Kidney (tissue), 14 donors: ENCODE measurements around the gene KARS1. TPM values are rescaled to one million over a fixed set of nuclear protein-coding genes. Genes with fewer than 3 reads are reported as not detected.

ENCODE experiments used
- DNase-seq, 5 donors: peaks; one replicate each; pipeline ENCODE4 v3.0.0-alpha.2; 2013 to 2020
- FAIRE-seq: peaks from 2 replicates; lab custom pipeline; 2012; peaks lifted over from hg19 to GRCh38; lab: Jason Lieb, UNC
- H3K27ac ChIP-seq, 2 donors: one replicate each; pipeline ENCODE4 v1.7.0; 2013; ENCODE audit warnings: low read depth in 2 of 2, low read length in 2 of 2, inconsistent platforms in 1 of 2
- H3K27me3 ChIP-seq: one replicate; pipeline ENCODE4 v1.7.1; 2013; ENCODE audit warnings: low read length, inconsistent platforms; ENCODE audit not compliant: control insufficient read depth, insufficient read depth
- H3K36me3 ChIP-seq, 3 donors: one replicate each; pipeline versions ENCODE4 v1.7.0 to v1.7.1; 2013; ENCODE audit warnings: low read length in 3 of 3, control low read depth in 1 of 3, inconsistent platforms in 1 of 3; ENCODE audit not compliant: insufficient read depth in 3 of 3, control insufficient read depth in 2 of 3
- H3K4me1 ChIP-seq, 3 donors: one replicate each; pipeline versions ENCODE4 v1.7.0 to v1.7.1; 2013; ENCODE audit warnings: low read length in 3 of 3, inconsistent platforms in 1 of 3, low read depth in 1 of 3; ENCODE audit not compliant: control insufficient read depth in 2 of 3, insufficient read depth in 2 of 3
- H3K4me3 ChIP-seq, 3 donors: one replicate each; pipeline versions ENCODE4 v1.7.0 to v1.8.1; 2013; ENCODE audit warnings: low read length in 3 of 3, control low read depth in 1 of 3, inconsistent platforms in 1 of 3
- H3K9ac ChIP-seq, 3 donors: one replicate each; pipeline versions ENCODE4 v1.7.0 to v1.7.1; 2013; ENCODE audit warnings: low read length in 3 of 3, control low read depth in 1 of 3, inconsistent platforms in 1 of 3
- H3K9me3 ChIP-seq, 3 donors: one replicate each; pipeline versions ENCODE4 v1.7.0 to v1.7.1; 2013; ENCODE audit warnings: low read length in 3 of 3, control low read depth in 1 of 3, inconsistent platforms in 1 of 3; ENCODE audit not compliant: control insufficient read depth in 2 of 3, insufficient read depth in 1 of 3
- CTCF ChIP-seq: IDR thresholded peaks from 3 replicates; pipeline ENCODE4 v1.5.1; 2012; ENCODE audit warnings: mild to moderate bottlenecking, moderate library complexity, borderline replicate concordance; ENCODE audit not compliant: insufficient read depth; ENCODE audit errors: extremely low read depth
- intact Hi-C: fragments of 100-400 bp; cut with DNase I; formaldehyde crosslinking; loops from one replicate; pipeline ENCODE4 v1.11.1; 2022
- polyA plus RNA-seq: library from polyadenylated mRNA; stranded (reverse); fragments of 350-450 nt; fragmentation: Illumina TruSeq; extraction: RNeasy Lipid Tissue Mini Kit (QIAGEN cat#74804); gene quantifications from one replicate; pipeline ENCODE4 v1.2.3, GENCODE V29; 2014; ENCODE audit warnings: low read depth, low replicate concordance; ENCODE audit not compliant: insufficient read depth
- total RNA-seq: library from RNA; stranded (reverse); fragmentation: NEBNext Ultra II Directional; extraction: Animal tissue kit (Norgen Biotek cat#: 25700); gene quantifications from one replicate; pipeline ENCODE4 v1.2.1, GENCODE V29; 2021
- donor health status: control.
- donor health status: control.
- donor health status: control.
- donor health status: control.
- donor health status: control.
- donor health status: DM: yes; HTN: yes; CAD: no.
- donor health status: Normal renal cell carcinoma (clear cell type).

KARS1 gene
- total and polyA plus RNA-seq, 2 donors from 2014 or later, result 97.4 to 104 TPM

- no peak for FAIRE-seq
- H3K4me3 ChIP-seq, result no peak overlapping the region
- intact Hi-C loops, result no loop called here
- TF ChIP-seq CTCF, result no peak
- no peak for DNase-seq
- H3K4me1 ChIP-seq, result no peaks in the 10 kb centered on the region
- no peak overlapping the region for H3K27ac ChIP-seq
- no peaks in the 10 kb centered on the region for H3K9me3 ChIP-seq
- H3K9ac ChIP-seq, result no peak overlapping the region
- peaks cover 0 to 7% (median 2%) of the 10 kb centered on the region in 3 donors for H3K36me3 ChIP-seq
- no peaks in the 10 kb centered on the region for H3K27me3 ChIP-seq
These were observed 63.4 kb downstream of the KARS1 start for GRCh38 chr16:75584108-75584507.

GRCh38 chr16:75579281-75579834 lies 68.1 kb downstream of the KARS1 start:
- peaks cover 2 to 31% (median 14%) of the 10 kb centered on the region in 3 donors for H3K36me3 ChIP-seq
- no peak for FAIRE-seq

GRCh38 chr16:75578725-75579124 lies 68.7 kb downstream of the KARS1 start:
- Histone ChIP-seq H3K4me3 (no peak overlapping the region), H3K4me1 (no peaks in the 10 kb centered on the region), H3K9me3 (no peaks in the 10 kb centered on the region), H3K27ac (no peak overlapping the region), H3K36me3 (peaks cover 3 to 31% (median 18%) of the 10 kb centered on the region in 3 donors), H3K9ac (no peak overlapping the region), H3K27me3 (no peaks in the 10 kb centered on the region)
- TF ChIP-seq CTCF, result no peak
- intact Hi-C loops, result no loop called here
- FAIRE-seq (no peak), DNase-seq (no peak)

More at GRCh38 chr16:75579281-75579834, 68.1 kb downstream of the KARS1 start:
- no peaks in the 10 kb centered on the region for H3K9me3 ChIP-seq
- TF ChIP-seq CTCF, result no peak
- H3K9ac ChIP-seq, result no peak overlapping the region
- no peaks in the 10 kb centered on the region for H3K4me1 ChIP-seq
- no peak for DNase-seq
- H3K4me3 ChIP-seq, result no peak overlapping the region
- intact Hi-C loops, result no loop called here
- no peaks in the 10 kb centered on the region for H3K27me3 ChIP-seq
- no peak overlapping the region for H3K27ac ChIP-seq

GRCh38 chr16:75578212-75578611 lies 69.3 kb downstream of the KARS1 start:
- intact Hi-C loops, result no loop called here
- H3K27ac ChIP-seq, result no peak overlapping the region
- H3K9ac ChIP-seq, result no peak overlapping the region
- H3K4me1 ChIP-seq, result peaks cover 0 to 3% (median under 1%) of the 10 kb centered on the region in 3 donors
- no peak for TF ChIP-seq CTCF
- H3K9me3 ChIP-seq, result no peaks in the 10 kb centered on the region
- no peaks in the 10 kb centered on the region for H3K27me3 ChIP-seq
- DNase-seq (no peak), FAIRE-seq (no peak)
- no peak overlapping the region for H3K4me3 ChIP-seq
- peaks cover 8 to 31% (median 23%) of the 10 kb centered on the region in 3 donors for H3K36me3 ChIP-seq
